ENCODE measurements around the gene AUTS2.

AUTS2 gene

GRCh38 chr7:70616821-70617220 is 1018.5 kb downstream of the AUTS2 start:
- peaks cover 5% of the 10 kb centered on the region for H3K4me1 ChIP-seq (ENCODE audit: control insufficient read depth, insufficient read depth, low read length)
- no peaks in the 10 kb centered on the region for H3K9me3 ChIP-seq (ENCODE audit: control insufficient read depth, insufficient read depth, low read length)
- H3K4me3 ChIP-seq (ENCODE audit: low read length): no peak overlapping the region
- no peaks in the 10 kb centered on the region for H3K36me3 ChIP-seq (ENCODE audit: control insufficient read depth, insufficient read depth, low read length)
- H3K27ac ChIP-seq (ENCODE audit: low read length): no peak overlapping the region
- DNase-seq (ENCODE audit: low read depth, low spot score): no peak
- WGBS (ENCODE audit: insufficient coverage, insufficient read length): no CpG with 5 or more reads among the region's 3 CpGs
- no peaks in the 10 kb centered on the region for H3K27me3 ChIP-seq (ENCODE audit: control insufficient read depth, insufficient read depth, low read length)

GRCh38 chr7:70618020-70618551 is 1019.8 kb downstream of the AUTS2 start:
- H3K27ac ChIP-seq (ENCODE audit: low read length): no peak overlapping the region
- DNase-seq (ENCODE audit: low read depth, low spot score): no peak
- H3K27me3 ChIP-seq (ENCODE audit: control insufficient read depth, insufficient read depth, low read length): no peaks in the 10 kb centered on the region
- no peaks in the 10 kb centered on the region for H3K36me3 ChIP-seq (ENCODE audit: control insufficient read depth, insufficient read depth, low read length)
- H3K4me1 ChIP-seq (ENCODE audit: control insufficient read depth, insufficient read depth, low read length): peaks cover 5% of the 10 kb centered on the region
- no CpG with 5 or more reads among the region's 10 CpGs for WGBS (ENCODE audit: insufficient coverage, insufficient read length)
- no peaks in the 10 kb centered on the region for H3K9me3 ChIP-seq (ENCODE audit: control insufficient read depth, insufficient read depth, low read length)
- H3K4me3 ChIP-seq (ENCODE audit: low read length): no peak overlapping the region

DNA sequence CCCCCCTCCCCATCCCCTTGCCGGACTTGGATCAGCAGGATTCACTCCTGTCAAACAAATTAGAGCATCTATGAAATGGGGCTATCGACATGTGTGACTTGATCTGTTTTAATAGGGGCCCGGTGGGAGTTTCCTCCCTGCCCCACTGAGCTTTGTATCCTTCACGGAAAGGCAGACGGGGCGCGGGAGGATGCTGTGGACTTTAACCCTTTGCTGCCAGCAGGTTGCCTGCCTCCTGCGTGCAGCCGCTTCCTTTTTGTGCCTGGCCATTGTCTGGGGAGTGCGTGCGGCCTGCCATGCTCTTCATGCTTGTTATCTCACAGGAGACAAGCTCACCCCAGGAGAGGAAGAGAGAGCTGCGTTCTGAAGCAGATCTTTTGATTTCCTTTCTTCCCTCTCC is 1020.9 kb downstream of the AUTS2 start:
- Histone ChIP-seq H3K9me3 (ENCODE audit: control insufficient read depth, insufficient read depth, low read length) (no peaks in the 10 kb centered on the region), H3K4me1 (ENCODE audit: control insufficient read depth, insufficient read depth, low read length) (peaks cover 5% of the 10 kb centered on the region), H3K27ac (ENCODE audit: low read length) (no peak overlapping the region), H3K4me3 (ENCODE audit: low read length) (no peak overlapping the region), H3K36me3 (ENCODE audit: control insufficient read depth, insufficient read depth, low read length) (no peaks in the 10 kb centered on the region), H3K27me3 (ENCODE audit: control insufficient read depth, insufficient read depth, low read length) (no peaks in the 10 kb centered on the region)
- no CpG with 5 or more reads among the region's 12 CpGs for WGBS (ENCODE audit: insufficient coverage, insufficient read length)
- DNase-seq (ENCODE audit: low read depth, low spot score): no peak

DNA sequence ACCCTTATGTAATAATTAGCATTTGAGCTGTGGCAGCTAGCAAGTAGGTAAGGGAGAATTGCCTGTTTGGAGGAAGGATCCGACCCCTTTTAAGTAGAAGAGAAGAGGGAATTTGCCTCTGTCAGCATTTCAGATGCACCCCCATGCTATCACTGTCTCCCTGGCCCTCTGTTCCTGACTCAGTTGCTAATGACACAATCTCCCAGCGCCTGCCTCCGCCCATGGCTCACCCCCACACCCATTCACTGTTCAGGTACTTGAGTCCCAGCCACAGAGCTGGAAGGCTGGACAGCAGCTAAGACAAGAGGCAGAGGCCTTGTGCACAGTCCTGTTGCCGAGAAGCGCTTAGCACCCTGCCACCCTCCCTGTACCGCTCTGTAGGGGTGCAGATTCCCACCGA is 1021.4 kb downstream of the AUTS2 start:
- Histone ChIP-seq H3K27ac (ENCODE audit: low read length) (no peak overlapping the region), H3K4me1 (ENCODE audit: control insufficient read depth, insufficient read depth, low read length) (peaks cover 3% of the 10 kb centered on the region), H3K9me3 (ENCODE audit: control insufficient read depth, insufficient read depth, low read length) (no peaks in the 10 kb centered on the region), H3K36me3 (ENCODE audit: control insufficient read depth, insufficient read depth, low read length) (no peaks in the 10 kb centered on the region), H3K4me3 (ENCODE audit: low read length) (no peak overlapping the region), H3K27me3 (ENCODE audit: control insufficient read depth, insufficient read depth, low read length) (no peaks in the 10 kb centered on the region)
- WGBS (ENCODE audit: insufficient coverage, insufficient read length): no CpG with 5 or more reads among the region's 7 CpGs
- DNase-seq (ENCODE audit: low read depth, low spot score): no peak

- WGBS (ENCODE audit: insufficient coverage, insufficient read length): no CpG with 5 or more reads among the region's 19 CpGs
- H3K36me3 ChIP-seq (ENCODE audit: control insufficient read depth, insufficient read depth, low read length): no peaks in the 10 kb centered on the region
- no peak for DNase-seq (ENCODE audit: low read depth, low spot score)
- H3K4me3 ChIP-seq (ENCODE audit: low read length): no peak overlapping the region
- no peaks in the 10 kb centered on the region for H3K27me3 ChIP-seq (ENCODE audit: control insufficient read depth, insufficient read depth, low read length)
- peaks cover 1% of the 10 kb centered on the region; the same call in 1 of the 2 replicates for H3K4me1 ChIP-seq (ENCODE audit: control insufficient read depth, insufficient read depth, low read length)
- no peak overlapping the region for H3K27ac ChIP-seq (ENCODE audit: low read length)
- no peaks in the 10 kb centered on the region for H3K9me3 ChIP-seq (ENCODE audit: control insufficient read depth, insufficient read depth, low read length)
Measured at GRCh38 chr7:70620333-70621055, 1022.2 kb downstream of the AUTS2 start.

- whole genome bisulfite sequencing (ENCODE audit: insufficient coverage, insufficient read length): no CpG with 5 or more reads among the region's 17 CpGs
- no peak overlapping the region for H3K4me3 ChIP-seq (ENCODE audit: low read length)
- no peaks in the 10 kb centered on the region for H3K9me3 ChIP-seq (ENCODE audit: control insufficient read depth, insufficient read depth, low read length)
- H3K36me3 ChIP-seq (ENCODE audit: control insufficient read depth, insufficient read depth, low read length): no peaks in the 10 kb centered on the region
- H3K27me3 ChIP-seq (ENCODE audit: control insufficient read depth, insufficient read depth, low read length): no peaks in the 10 kb centered on the region
- H3K27ac ChIP-seq (ENCODE audit: low read length): no peak overlapping the region
- H3K4me1 ChIP-seq (ENCODE audit: control insufficient read depth, insufficient read depth, low read length): peaks cover 1% of the 10 kb centered on the region; the same call in 1 of the 2 replicates
- no peak for DNase-seq (ENCODE audit: low read depth, low spot score)
Measured at GRCh38 chr7:70621954-70622600, 1023.8 kb downstream of the AUTS2 start.

- H3K27ac ChIP-seq (ENCODE audit: low read length): no peak overlapping the region
- no CpG with 5 or more reads among the region's 5 CpGs for WGBS (ENCODE audit: insufficient coverage, insufficient read length)
- DNase-seq (ENCODE audit: low read depth, low spot score): no peak
- no peak overlapping the region for H3K4me3 ChIP-seq (ENCODE audit: low read length)
- H3K27me3 ChIP-seq (ENCODE audit: control insufficient read depth, insufficient read depth, low read length): no peaks in the 10 kb centered on the region
- H3K9me3 ChIP-seq (ENCODE audit: control insufficient read depth, insufficient read depth, low read length): no peaks in the 10 kb centered on the region
- peaks cover 1% of the 10 kb centered on the region; the same call in 1 of the 2 replicates for H3K4me1 ChIP-seq (ENCODE audit: control insufficient read depth, insufficient read depth, low read length)
- H3K36me3 ChIP-seq (ENCODE audit: control insufficient read depth, insufficient read depth, low read length): no peaks in the 10 kb centered on the region
Measured at GRCh38 chr7:70622936-70623335, 1024.7 kb downstream of the AUTS2 start.

GRCh38 chr7:70624500-70625103 is 1026.3 kb downstream of the AUTS2 start:
- H3K27me3 ChIP-seq (ENCODE audit: control insufficient read depth, insufficient read depth, low read length): no peaks in the 10 kb centered on the region
- no peak for DNase-seq (ENCODE audit: low read depth, low spot score)
- H3K9me3 ChIP-seq (ENCODE audit: control insufficient read depth, insufficient read depth, low read length): no peaks in the 10 kb centered on the region
- no peak overlapping the region for H3K4me3 ChIP-seq (ENCODE audit: low read length)
- H3K4me1 ChIP-seq (ENCODE audit: control insufficient read depth, insufficient read depth, low read length): peaks cover 1% of the 10 kb centered on the region; the same call in 1 of the 2 replicates
- H3K36me3 ChIP-seq (ENCODE audit: control insufficient read depth, insufficient read depth, low read length): no peaks in the 10 kb centered on the region
- no peak overlapping the region for H3K27ac ChIP-seq (ENCODE audit: low read length)
- no CpG with 5 or more reads among the region's 5 CpGs for WGBS (ENCODE audit: insufficient coverage, insufficient read length)

DNA sequence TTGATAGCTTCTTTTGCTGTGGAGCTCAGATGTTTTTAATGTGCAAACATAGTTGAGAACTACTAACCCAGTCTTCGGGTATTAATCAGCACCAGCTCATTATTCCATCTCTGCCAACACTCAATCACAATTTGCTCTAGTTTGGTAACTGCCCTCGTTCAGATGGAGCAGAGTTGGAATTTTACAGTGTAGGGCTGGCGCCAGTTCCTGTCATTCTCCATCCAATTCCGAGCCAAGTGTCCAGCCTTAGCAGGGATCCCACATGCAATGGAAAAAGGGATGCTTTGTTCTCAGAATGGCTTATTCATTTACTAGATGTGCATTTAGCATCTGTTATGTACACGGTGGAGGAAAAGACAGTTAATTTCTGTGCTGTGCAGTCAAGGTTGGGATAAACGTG is 1029.2 kb downstream of the AUTS2 start:
- whole genome bisulfite sequencing (ENCODE audit: insufficient coverage, insufficient read length): no CpG with 5 or more reads among the region's 6 CpGs
- Histone ChIP-seq H3K9me3 (ENCODE audit: control insufficient read depth, insufficient read depth, low read length) (no peaks in the 10 kb centered on the region), H3K4me3 (ENCODE audit: low read length) (no peak overlapping the region)

GRCh38 chr7:70630440-70630817 is 1032.2 kb downstream of the AUTS2 start:
- Histone ChIP-seq H3K9me3 (ENCODE audit: control insufficient read depth, insufficient read depth, low read length) (no peaks in the 10 kb centered on the region), H3K4me3 (ENCODE audit: low read length) (no peak overlapping the region), H3K4me1 (ENCODE audit: control insufficient read depth, insufficient read depth, low read length) (no peaks in the 10 kb centered on the region), H3K27me3 (ENCODE audit: control insufficient read depth, insufficient read depth, low read length) (no peaks in the 10 kb centered on the region), H3K27ac (ENCODE audit: low read length) (no peak overlapping the region), H3K36me3 (ENCODE audit: control insufficient read depth, insufficient read depth, low read length) (no peaks in the 10 kb centered on the region)
- WGBS (ENCODE audit: insufficient coverage, insufficient read length): no CpG with 5 or more reads among the region's 7 CpGs
- no peak for DNase-seq (ENCODE audit: low read depth, low spot score)

More for the DNA sequence above, 1029.2 kb downstream of the AUTS2 start:
- DNase-seq (ENCODE audit: low read depth, low spot score): no peak
- H3K27ac ChIP-seq (ENCODE audit: low read length): no peak overlapping the region
- no peaks in the 10 kb centered on the region for H3K27me3 ChIP-seq (ENCODE audit: control insufficient read depth, insufficient read depth, low read length)
- no peaks in the 10 kb centered on the region for H3K36me3 ChIP-seq (ENCODE audit: control insufficient read depth, insufficient read depth, low read length)
- no peaks in the 10 kb centered on the region for H3K4me1 ChIP-seq (ENCODE audit: control insufficient read depth, insufficient read depth, low read length)
